Suppressor macrophage (primary cell): ENCODE results near the gene LNPEP.
"Not testable (repeated sequence)": the region's sequence is repeated elsewhere in the genome, so short reads cannot be mapped to it uniquely, and the experiment has no call there.

Experiments used
- DNase-seq, 4 experiments: peaks; one replicate each; pipeline ENCODE4 v3.0.0-alpha.2; 2020 to 2022

Gene LNPEP

GRCh38 chr5:96930058-96930457, 5.8 kb upstream of the LNPEP start:
- no peak for DNase-seq

- DNase-seq, result no peak
These were observed 5.3 kb upstream of the LNPEP start for GRCh38 chr5:96930589-96930988.

- not testable (repeated sequence) for DNase-seq
These were observed 4.8 kb upstream of the LNPEP start for GRCh38 chr5:96931037-96931436.

- DNase-seq, result peak; percentile 69 to 82 (median 76)
These were observed 4.3 kb upstream of the LNPEP start for GRCh38 chr5:96931605-96932004.

- DNase-seq, result no peak
These were observed 3.9 kb upstream of the LNPEP start for GRCh38 chr5:96932026-96932425.

- peak in 2 of 4 experiments; percentile 36 to 47 for DNase-seq
These were observed 1.8 kb upstream of the LNPEP start for GRCh38 chr5:96933764-96934707.

- DNase-seq, result peak; percentile 95 to 97 (median 96)
These were observed 947 bp upstream of the LNPEP start for GRCh38 chr5:96934708-96935558.

- DNase-seq, result peak; percentile 36 to 52 (median 45)
These were observed 796 bp downstream of the LNPEP start for GRCh38 chr5:96936431-96937320.

GRCh38 chr5:96940586-96940985, 4.7 kb downstream of the LNPEP start:
- no peak for DNase-seq

- DNase-seq, result no peak
These were observed 5.3 kb downstream of the LNPEP start for GRCh38 chr5:96941140-96941539.

- DNase-seq, result no peak
These were observed 6.2 kb downstream of the LNPEP start for GRCh38 chr5:96942078-96942477.

- no peak for DNase-seq
These were observed 7.0 kb downstream of the LNPEP start for GRCh38 chr5:96942911-96943310.

- no peak for DNase-seq
These were observed 7.9 kb downstream of the LNPEP start for GRCh38 chr5:96943799-96944198.

GRCh38 chr5:96945144-96945897, 9.4 kb downstream of the LNPEP start:
- DNase-seq, result no peak

- DNase-seq, result no peak
These were observed 10.5 kb downstream of the LNPEP start for GRCh38 chr5:96946381-96946780.

GRCh38 chr5:96952118-96952750, 16.4 kb downstream of the LNPEP start:
- no peak for DNase-seq

GRCh38 chr5:96952974-96953730, 17.3 kb downstream of the LNPEP start:
- no peak for DNase-seq

GRCh38 chr5:96957254-96958049, 21.6 kb downstream of the LNPEP start:
- DNase-seq, result no peak

- no peak for DNase-seq
These were observed 23.1 kb downstream of the LNPEP start for GRCh38 chr5:96958977-96959376.
